HUES48 (cell line): ENCODE results near the gene PDPK1.

ENCODE experiments used
- H3K27ac ChIP-seq: one replicate; pipeline ENCODE4 v1.7.0; 2013; ENCODE audit warnings: low read depth, low read length, inconsistent platforms
- H3K27me3 ChIP-seq: 2 replicates; pipeline ENCODE4 v1.6.1; 2013; ENCODE audit warnings: mild to moderate bottlenecking, low read length; ENCODE audit not compliant: control insufficient read depth, insufficient read depth
- H3K36me3 ChIP-seq: 2 replicates; pipeline ENCODE4 v1.6.1; 2013; ENCODE audit warnings: low read length; ENCODE audit not compliant: control insufficient read depth, insufficient read depth
- H3K4me1 ChIP-seq: 2 replicates; pipeline ENCODE4 v1.6.1; 2013; ENCODE audit warnings: mild to moderate bottlenecking, low read length; ENCODE audit not compliant: control insufficient read depth, insufficient read depth
- H3K4me3 ChIP-seq: 2 replicates; pipeline ENCODE4 v1.5.1; 2013; ENCODE audit warnings: mild to moderate bottlenecking, low read depth, low read length
- H3K9ac ChIP-seq: 2 replicates; pipeline ENCODE4 v1.6.1; 2013; ENCODE audit warnings: mild to moderate bottlenecking, low read depth, low read length, moderate library complexity
- H3K9me3 ChIP-seq: 2 replicates; pipeline ENCODE4 v1.6.1; 2013; ENCODE audit warnings: low read length; ENCODE audit not compliant: control insufficient read depth, insufficient read depth

The PDPK1 gene

GRCh38 chr16:2516391-2517240 lies 21.2 kb upstream of the PDPK1 start:
- Histone ChIP-seq H3K27me3 (no peaks in the 10 kb centered on the region), H3K4me3 (no peak overlapping the region), H3K36me3 (0 out of 2 replicates have a peak, but pooled peaks cover 3% of the 10 kb centered on the region), H3K27ac (no peak overlapping the region), H3K9me3 (no peaks in the 10 kb centered on the region), H3K9ac (no peak overlapping the region), H3K4me1 (peaks cover 21% of the 10 kb centered on the region; the same call in 1 of the 2 replicates)

DNA sequence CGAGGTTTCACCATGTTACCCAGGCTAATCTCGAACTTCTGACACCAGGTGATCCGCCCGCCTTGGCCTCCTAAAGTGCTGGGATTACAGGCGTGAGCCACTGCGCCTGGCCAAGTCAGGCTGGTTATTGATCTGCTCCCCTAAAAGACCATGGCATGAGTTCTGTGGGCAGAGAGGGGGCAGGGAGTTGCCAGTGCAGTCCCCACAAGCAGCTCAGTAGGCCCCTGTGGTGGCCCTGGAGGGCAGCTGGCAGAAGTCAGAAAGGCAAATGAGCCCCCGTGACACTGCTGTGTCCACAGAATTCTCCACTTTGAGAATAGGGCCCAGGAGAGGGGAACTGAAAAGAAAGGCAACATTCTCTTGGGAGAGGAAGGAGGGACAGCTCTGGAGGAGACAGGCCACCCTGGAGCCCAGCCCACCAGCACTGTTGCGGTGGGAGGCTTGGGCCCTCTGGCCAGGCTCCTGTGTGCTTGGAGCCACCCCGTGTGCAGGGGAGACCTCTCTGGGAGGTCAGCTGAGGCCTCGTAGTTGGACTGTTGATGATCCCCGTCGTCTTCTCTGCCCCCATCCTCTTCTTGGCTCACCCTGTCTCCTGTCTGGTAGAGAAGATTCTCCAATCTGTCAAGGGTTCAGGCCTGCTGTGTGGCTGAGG lies 19.7 kb upstream of the PDPK1 start:
- Histone ChIP-seq H3K9ac (no peak overlapping the region), H3K27ac (no peak overlapping the region), H3K4me1 (peaks cover 13% of the 10 kb centered on the region; the same call in 1 of the 2 replicates), H3K27me3 (no peaks in the 10 kb centered on the region), H3K4me3 (no peak overlapping the region), H3K36me3 (peaks cover 9% of the 10 kb centered on the region), H3K9me3 (no peaks in the 10 kb centered on the region)

DNA sequence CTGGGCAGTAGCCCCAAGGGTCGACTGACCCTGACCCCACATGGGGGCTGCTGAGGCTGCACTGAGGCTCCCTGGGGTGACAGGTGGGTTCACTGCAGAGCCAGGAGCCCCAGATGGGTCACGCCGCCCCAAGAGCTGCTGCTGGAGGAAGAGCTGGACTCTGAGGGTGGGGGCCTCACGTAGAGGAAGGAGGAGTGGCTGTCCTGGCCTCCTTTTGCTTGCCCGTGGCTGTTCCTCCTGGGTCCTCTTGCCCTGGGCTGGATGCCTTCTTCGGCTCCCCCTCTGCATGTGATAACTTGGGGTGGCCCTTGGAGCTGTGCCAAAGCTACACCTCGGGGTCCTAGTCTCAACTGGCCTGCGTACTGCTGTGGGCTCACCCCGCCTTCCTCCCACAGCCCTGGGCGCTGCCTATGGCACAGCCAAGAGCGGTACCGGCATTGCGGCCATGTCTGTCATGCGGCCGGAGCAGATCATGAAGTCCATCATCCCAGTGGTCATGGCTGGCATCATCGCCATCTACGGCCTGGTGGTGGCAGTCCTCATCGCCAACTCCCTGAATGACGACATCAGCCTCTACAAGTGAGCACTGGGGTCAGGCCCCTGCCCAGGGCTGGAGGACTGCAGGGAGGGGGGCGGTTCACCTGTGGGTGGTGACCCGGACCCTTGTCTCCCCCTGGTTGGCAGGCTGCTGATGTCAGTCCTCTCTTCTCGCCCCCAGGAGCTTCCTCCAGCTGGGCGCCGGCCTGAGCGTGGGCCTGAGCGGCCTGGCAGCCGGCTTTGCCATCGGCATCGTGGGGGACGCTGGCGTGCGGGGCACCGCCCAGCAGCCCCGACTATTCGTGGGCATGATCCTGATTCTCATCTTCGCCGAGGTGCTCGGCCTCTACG lies 18.8 kb upstream of the PDPK1 start:
- Histone ChIP-seq H3K9ac (no peak overlapping the region), H3K27ac (no peak overlapping the region), H3K4me1 (peaks cover 11% of the 10 kb centered on the region; the same call in 1 of the 2 replicates), H3K27me3 (no peaks in the 10 kb centered on the region), H3K36me3 (peaks cover 19% of the 10 kb centered on the region), H3K9me3 (no peaks in the 10 kb centered on the region), H3K4me3 (no peak overlapping the region)

DNA sequence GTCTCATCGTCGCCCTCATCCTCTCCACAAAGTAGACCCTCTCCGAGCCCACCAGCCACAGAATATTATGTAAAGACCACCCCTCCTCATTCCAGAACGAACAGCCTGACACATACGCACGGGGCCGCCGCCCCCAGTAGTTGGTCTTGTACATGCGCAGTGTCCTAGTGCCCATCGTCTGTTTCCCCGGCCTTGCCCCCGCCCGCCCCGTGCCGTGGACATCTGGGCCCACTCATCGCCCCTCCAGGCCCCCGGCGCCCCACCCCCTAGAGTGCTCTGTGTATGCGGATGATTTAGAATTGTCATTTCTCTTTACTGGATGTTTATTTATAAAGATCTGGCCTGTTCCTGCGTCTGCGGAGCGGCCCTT lies 18.1 kb upstream of the PDPK1 start:
- Histone ChIP-seq H3K9ac (no peak overlapping the region), H3K36me3 (peaks cover 25% of the 10 kb centered on the region), H3K27ac (peak overlapping the region; percentile 51), H3K9me3 (no peaks in the 10 kb centered on the region), H3K27me3 (no peaks in the 10 kb centered on the region), H3K4me1 (peaks cover 11% of the 10 kb centered on the region; the same call in 1 of the 2 replicates), H3K4me3 (peak overlapping the region; percentile 46; the same call in 1 of the 2 replicates)

DNA sequence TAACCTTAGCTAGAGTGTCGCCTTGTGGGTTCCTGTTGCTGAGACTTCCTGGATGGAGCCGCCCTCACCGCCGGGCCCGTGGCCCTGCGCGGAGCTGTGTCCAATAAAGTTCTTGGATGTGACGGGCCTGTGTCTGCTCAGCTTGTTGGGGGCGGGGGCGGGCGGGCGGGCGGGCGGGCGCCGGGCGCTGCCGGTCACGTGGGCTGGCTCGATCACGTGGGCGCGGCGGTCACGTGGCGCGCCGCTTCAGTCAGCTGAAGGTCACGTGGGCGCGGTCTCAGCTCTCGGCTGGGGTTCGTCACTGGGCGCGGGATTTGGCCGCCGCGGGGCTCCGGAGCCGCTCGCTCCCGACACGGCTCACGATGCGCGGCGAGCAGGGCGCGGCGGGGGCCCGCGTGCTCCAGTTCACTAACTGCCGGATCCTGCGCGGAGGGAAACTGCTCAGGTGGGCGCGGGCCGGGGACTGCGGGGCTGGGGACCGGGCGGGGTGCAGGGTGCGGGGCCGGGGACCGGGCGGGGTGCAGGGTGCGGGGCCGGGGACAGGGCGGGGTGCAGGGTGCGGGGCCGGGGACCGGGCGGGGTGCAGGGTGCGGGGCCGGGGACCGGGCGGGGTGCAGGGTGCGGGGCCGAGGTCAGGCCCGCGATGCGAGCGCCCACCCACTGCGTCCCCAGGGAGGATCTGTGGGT lies 17.6 kb upstream of the PDPK1 start, which contains the start of gene AMDHD2:
Gene AMDHD2 (plus strand): TSS at position 275 of the 687 bp plus-strand sequence. CDS start 88 bp downstream, at position 363.
- no peaks in the 10 kb centered on the region for H3K9me3 ChIP-seq
- H3K4me1 ChIP-seq = peaks cover 11% of the 10 kb centered on the region; the same call in 1 of the 2 replicates
- H3K36me3 ChIP-seq = peaks cover 30% of the 10 kb centered on the region
- no peaks in the 10 kb centered on the region for H3K27me3 ChIP-seq
- peak within 1 kb of the TSS; percentile 74 for H3K9ac ChIP-seq
- peak within 1 kb of the TSS; percentile 59 for H3K27ac ChIP-seq
- peak within 1 kb of the TSS; percentile 73 for H3K4me3 ChIP-seq

DNA sequence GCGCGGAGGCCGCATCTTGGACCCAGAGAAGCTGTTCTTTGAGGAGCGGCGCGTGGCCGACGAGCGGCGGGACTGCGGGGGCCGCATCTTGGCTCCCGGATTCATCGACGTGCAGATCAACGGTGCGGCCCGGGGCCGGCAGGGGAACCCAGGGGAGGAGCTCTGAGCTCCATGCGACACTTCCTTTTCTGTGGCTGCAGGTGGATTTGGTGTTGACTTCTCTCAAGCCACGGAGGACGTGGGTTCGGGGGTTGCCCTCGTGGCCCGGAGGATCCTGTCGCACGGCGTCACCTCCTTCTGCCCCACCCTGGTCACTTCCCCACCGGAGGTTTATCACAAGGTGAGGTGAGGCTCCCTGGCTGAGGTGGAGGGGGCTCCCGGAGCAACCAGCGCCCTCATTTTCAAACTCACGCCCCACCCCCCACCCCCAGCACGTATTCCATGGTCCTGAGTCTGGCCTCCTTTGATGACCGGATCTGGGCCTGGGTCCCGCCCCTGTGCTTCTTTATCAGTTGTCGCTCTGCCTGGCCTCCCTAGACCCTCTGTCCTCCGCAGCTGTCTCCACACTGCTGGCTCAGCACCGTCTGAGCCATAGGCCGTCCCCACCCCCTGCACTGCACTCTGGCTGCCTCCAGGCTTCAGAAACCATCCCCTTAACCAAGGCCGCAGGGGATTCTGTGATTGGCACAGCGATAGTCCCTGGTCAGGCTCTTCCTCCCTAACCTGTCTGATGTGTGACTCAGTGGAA lies 16.9 kb upstream of the PDPK1 start:
- H3K36me3 ChIP-seq = peaks cover 32% of the 10 kb centered on the region
- H3K27me3 ChIP-seq = no peaks in the 10 kb centered on the region
- H3K4me3 ChIP-seq = peak overlapping the region; percentile 73
- no peaks in the 10 kb centered on the region for H3K9me3 ChIP-seq
- peak overlapping the region; percentile 74 for H3K9ac ChIP-seq
- H3K4me1 ChIP-seq = peaks cover 6% of the 10 kb centered on the region; the same call in 1 of the 2 replicates
- H3K27ac ChIP-seq = peak overlapping the region; percentile 47

DNA sequence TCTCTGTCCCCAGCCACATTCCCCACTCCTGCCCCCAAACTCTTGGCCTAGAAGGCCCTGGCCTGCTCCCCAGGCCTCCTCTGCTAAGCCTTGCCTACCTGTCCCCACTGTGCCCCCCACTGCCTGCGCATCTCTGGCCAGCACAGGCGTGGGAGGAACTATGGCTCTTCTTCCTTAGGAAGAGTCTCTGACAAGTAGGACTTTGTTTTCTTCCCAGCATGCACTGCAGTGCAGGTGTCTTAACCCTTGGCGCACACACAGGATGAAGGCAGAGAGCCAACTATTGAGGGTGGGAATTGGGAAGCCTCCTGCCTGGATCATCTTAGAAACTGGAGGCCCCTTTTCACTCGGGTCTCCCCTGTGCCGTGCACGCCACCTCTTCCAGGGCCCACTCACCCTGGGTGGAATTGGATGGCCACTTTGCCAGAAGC lies 14.0 kb upstream of the PDPK1 start:
- Histone ChIP-seq H3K4me3 (no peak overlapping the region), H3K36me3 (peaks cover 52% of the 10 kb centered on the region), H3K9ac (no peak overlapping the region), H3K4me1 (peaks cover 6% of the 10 kb centered on the region; the same call in 1 of the 2 replicates), H3K27ac (no peak overlapping the region), H3K9me3 (no peaks in the 10 kb centered on the region), H3K27me3 (no peaks in the 10 kb centered on the region)

- Histone ChIP-seq H3K9me3 (no peaks in the 10 kb centered on the region), H3K36me3 (peaks cover 58% of the 10 kb centered on the region), H3K27me3 (no peaks in the 10 kb centered on the region), H3K9ac (no peak overlapping the region), H3K4me3 (no peak overlapping the region), H3K27ac (no peak overlapping the region), H3K4me1 (peaks cover 6% of the 10 kb centered on the region; the same call in 1 of the 2 replicates)
Measured at GRCh38 chr16:2524339-2524938, 13.4 kb upstream of the PDPK1 start.

GRCh38 chr16:2526135-2526534 lies 11.7 kb upstream of the PDPK1 start:
- H3K9ac ChIP-seq = no peak overlapping the region
- no peaks in the 10 kb centered on the region for H3K27me3 ChIP-seq
- H3K4me3 ChIP-seq = no peak overlapping the region
- H3K4me1 ChIP-seq = peaks cover 2% of the 10 kb centered on the region; the same call in 1 of the 2 replicates
- no peak overlapping the region for H3K27ac ChIP-seq
- H3K9me3 ChIP-seq = no peaks in the 10 kb centered on the region
- H3K36me3 ChIP-seq = peaks cover 59% of the 10 kb centered on the region
